Measurements from ENCODE around the gene MSMP.

The MSMP gene

DNA sequence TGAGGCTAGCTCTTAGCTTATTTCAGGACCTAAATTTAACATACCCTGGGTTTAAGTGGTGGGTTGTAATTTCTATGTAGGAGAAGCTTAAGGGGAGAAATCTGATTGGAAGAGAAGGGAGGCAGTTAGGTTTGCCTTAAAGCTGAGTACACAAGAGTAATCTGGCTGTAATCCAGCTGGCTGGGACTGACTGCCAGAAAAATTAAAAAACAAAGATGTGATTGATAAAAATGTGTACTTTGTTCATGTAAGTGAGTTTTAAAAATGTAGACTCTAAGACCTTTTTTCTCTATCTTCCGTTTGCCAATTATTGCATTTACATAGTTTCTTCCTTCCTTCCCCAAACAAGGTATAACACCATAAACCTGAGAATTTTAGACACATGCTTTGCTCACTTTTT, 17.5 kb upstream of the MSMP start:
- no peak for DNase-seq (ENCODE audit: low read depth)

- DNase-seq (ENCODE audit: low read depth) = no peak
Observed at GRCh38 chr9:35771075-35771433, 17.0 kb upstream of the MSMP start.

DNA sequence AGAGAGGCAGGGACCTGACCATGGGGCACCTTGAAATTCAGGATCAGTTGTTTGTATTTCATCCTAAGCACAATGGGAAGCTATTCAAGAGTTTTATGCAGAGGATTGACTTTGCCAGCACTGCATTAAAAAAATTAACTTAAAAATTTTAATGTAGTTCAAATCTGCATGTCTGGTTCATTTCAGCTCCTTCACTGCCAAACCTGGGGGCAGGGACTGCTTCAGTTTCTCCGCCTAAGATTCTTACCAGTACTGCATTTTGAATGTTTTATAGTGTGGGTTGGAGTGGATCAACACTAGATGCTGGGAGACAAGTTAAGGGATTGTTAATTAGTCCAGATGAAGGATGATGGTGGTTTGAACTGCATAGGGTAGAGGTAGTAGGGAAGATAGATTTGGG, 15.7 kb upstream of the MSMP start:
- no peak for DNase-seq (ENCODE audit: low read depth)

GRCh38 chr9:35767458-35767857, 13.4 kb upstream of the MSMP start:
- no peak for DNase-seq (ENCODE audit: low read depth)

GRCh38 chr9:35766997-35767396, 12.9 kb upstream of the MSMP start:
- DNase-seq (ENCODE audit: low read depth) = no peak

DNA sequence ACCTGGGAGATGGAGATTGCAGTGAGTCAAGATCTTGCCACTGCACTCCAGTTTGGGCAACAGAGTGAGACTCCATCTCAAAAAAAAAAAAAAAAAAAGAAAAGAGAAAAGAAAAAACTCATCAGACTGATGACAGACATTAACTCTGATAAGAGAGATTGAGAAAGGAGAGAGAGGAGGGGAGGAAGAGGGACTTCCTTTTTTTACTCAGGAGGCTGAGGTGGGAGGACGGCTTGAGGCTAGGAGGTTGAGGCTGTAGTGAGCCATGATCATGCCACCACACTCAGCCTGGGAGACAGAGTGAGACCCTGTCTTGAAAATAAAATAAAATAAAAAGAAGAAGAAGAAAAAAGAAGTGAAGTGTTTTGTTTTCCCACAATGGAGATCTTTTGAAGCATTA, 9.7 kb upstream of the MSMP start:
- DNase-seq (ENCODE audit: low read depth) = no peak

GRCh38 chr9:35763181-35763580, 9.1 kb upstream of the MSMP start:
- no peak for DNase-seq (ENCODE audit: low read depth)

- DNase-seq (ENCODE audit: low read depth) = no peak
Observed at GRCh38 chr9:35760651-35761050, 6.6 kb upstream of the MSMP start.

GRCh38 chr9:35759795-35760194, 5.7 kb upstream of the MSMP start:
- no peak for DNase-seq (ENCODE audit: low read depth)

DNA sequence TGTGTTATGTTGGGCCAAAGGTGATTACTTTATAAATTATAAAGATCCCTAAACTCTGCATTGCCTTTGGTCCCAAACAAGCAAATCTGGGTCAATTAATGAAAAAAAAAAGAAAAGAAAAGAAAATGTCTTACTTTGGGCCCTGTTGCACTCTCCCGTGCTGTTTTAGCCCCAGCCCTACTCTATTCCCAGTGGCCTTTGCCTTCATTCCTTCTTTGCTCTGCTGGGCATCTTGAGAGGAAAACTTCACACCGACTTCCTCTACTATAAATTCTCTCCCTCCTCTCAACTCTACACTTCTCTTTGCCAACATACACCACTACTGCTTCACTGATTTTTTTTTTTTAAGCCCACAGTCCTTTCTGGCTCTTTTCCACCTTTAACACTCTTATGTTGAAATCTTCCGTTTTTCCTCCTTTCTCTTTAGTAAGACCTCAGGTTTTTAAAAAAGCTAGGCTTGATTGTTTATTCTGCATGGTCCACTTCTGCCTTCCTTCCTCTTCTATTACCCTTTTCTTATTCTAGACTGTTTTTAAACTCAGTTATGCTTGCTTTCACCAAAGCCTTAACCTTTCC, 4.5 kb upstream of the MSMP start:
- no peak for DNase-seq (ENCODE audit: low read depth)

- DNase-seq (ENCODE audit: low read depth) = no peak
Observed at GRCh38 chr9:35757892-35758275, 3.8 kb upstream of the MSMP start.

GRCh38 chr9:35757226-35757891, 3.3 kb upstream of the MSMP start:
- DNase-seq (ENCODE audit: low read depth) = peak; percentile 60

DNA sequence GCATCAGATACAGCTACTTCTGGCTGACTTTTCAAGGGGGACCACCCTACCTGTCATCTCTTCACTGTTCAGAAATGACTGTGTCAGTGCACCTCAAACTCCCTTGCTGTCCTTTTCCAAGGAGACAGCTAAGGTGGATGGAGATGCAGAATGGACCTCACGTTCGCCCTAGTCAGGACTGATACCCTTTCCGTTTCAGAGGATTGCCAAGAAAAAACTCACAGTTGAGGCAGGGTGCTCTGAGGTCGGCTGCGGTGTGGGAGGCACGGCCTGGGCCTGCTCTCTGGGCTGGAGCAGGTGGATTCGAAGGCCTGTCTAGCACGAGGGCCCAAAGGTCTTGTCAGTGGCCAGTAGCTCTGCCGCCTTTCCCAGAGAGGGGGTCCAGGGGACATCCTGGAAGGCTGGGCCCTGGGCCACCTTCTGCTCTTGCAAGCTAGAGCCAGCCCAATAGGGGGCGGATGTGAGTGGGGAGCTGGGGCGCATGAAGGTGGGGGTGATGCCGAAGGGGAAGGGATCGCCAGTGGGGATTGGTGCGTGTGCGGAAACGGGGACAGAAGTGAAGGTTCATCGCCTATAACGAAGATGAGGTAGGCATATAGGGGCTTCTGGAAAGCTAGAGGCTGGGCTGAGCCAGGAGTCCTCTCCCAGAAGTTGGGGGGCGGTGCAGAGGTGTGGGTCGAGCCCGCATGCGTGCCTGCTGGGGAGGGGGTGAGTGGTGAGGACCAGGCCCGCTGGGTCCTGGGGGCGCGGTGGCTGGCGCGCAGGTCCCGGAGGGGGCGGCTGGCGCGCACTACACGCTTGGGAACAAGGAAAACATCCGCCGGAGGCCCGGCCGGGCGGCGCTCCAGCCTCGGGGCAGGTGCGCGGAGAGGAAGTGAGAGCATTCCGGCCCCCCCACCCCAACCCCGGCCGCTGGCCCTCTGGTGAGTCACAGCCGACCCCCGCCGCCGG, 2.5 kb upstream of the MSMP start:
- peak; percentile 80 for DNase-seq (ENCODE audit: low read depth)

DNA sequence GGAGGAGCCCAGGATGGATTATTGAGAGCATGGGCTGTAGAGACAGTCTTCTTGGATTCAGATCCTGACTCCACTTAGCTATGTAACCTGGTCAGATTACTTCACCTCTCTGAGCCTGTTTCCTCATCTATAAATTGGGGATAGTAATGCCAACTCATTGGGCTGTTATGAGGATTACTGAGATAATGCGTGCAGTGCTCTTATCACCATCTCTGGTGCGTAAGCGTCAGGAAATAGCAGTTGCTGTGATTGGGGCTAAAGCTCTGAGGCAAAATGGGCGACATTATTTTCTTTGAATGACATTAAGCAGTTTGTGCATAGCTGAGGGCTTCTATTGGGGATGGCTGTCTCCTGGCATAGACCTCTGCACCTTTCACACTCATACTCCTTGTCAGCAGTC, 995 bp upstream of the MSMP start:
- no peak for DNase-seq (ENCODE audit: low read depth)

- no peak for DNase-seq (ENCODE audit: low read depth)
Observed at GRCh38 chr9:35753466-35753865, 610 bp downstream of the MSMP start.

GRCh38 chr9:35750256-35750531, 3.9 kb downstream of the MSMP start:
- DNase-seq (ENCODE audit: low read depth) = no peak

- DNase-seq (ENCODE audit: low read depth) = no peak
Observed at GRCh38 chr9:35749515-35750255, 4.4 kb downstream of the MSMP start.

DNA sequence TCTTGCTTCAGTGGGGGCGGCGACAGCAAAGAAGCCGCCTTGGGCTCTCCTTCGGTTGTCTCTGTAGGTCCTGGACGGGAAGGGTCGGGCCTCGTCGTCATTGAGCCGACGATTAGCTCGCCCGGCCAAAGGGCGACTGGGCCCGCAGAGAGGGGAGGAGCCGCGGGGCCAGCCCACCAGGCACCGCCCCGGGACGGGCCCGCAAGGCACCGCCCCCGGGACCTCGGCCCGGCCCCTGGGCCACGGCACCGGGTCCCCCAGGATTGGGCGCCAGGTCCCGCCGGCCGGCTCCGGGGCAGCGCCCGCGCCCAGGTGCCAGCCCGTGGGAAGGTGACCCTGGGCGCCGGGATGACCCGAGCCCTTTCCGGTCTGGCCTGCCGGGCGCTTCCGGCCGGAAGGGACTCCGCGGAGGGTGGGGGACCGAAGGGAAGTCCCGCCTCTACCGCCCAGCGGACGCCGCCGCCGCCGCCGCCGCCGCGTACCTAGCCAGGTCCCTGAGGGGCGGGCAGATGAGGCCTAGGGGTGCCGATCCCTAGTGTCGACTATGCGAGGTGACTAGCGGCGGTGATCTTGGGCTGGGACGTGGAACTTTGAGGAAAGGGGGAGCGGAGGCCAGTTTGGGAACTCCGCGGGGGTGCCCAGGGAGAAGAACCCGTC, 5.1 kb downstream of the MSMP start, which contains the start of the genes GBA2 and RGP1:
Gene GBA2 (minus strand): TSS at position 371 of the 657 bp plus-strand sequence. CDS start 524 bp downstream, outside the sequence.
Gene RGP1 (plus strand): TSS at position 430 of the 657 bp plus-strand sequence. CDS start 469 bp downstream, outside the sequence.
- DNase-seq (ENCODE audit: low read depth) = peak; percentile 60

GRCh38 chr9:35748242-35748857, 5.7 kb downstream of the MSMP start:
- no peak for DNase-seq (ENCODE audit: low read depth)

GRCh38 chr9:35746583-35746982, 7.5 kb downstream of the MSMP start:
- DNase-seq (ENCODE audit: low read depth) = no peak

DNA sequence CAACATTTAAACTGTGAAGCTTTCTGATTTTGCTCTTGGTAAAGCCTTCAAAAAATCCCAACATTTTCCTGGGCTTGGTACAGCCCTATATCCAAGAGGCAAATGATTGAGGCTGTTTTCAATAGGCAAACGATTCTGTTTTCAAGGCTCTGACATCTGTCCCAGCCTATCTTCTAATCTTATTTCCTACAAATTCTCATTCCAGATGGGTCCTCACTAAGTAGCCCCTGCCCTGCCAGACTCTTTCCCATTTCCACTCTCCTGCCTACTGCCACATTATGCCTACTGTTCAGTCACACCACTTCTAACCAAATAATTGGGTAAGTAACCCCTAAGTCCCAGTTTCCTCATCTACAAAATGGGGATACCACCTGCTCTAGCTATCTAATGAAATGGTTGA, 8.5 kb downstream of the MSMP start:
- DNase-seq (ENCODE audit: low read depth) = no peak

Measured in CMK (cell line).